Endothelial cell of umbilical vein (primary cell): Measurements from ENCODE around the gene DNM2. TPM values are rescaled to one million over a fixed set of nuclear protein-coding genes. Genes with fewer than 3 reads are reported as not detected.

ENCODE experiments used
- BruUV-seq: library from RNA; stranded (reverse); fragments of 400-500 nt; replicated peaks from 2 replicates; lab custom pipeline; 2021; lab: Mats Ljungman, UMichigan
- CTCF ChIA-PET: fragments of 300-600, 350-600 bp; sonication (Branson Sonifier 250); formaldehyde crosslinking; loops from one replicate; lab custom pipeline; 2021; ENCODE audit warnings: antibody characterized with exemption, inconsistent platforms; lab: Charles Lee
- POLR2A ChIA-PET: fragments of 300-600, 350-600 bp; sonication (Branson Sonifier 250); formaldehyde crosslinking; loops from one replicate; lab custom pipeline; 2021; ENCODE audit warnings: antibody characterized with exemption, inconsistent platforms; lab: Charles Lee
- DNase-seq: peaks from one replicate; pipeline ENCODE4 v3.0.0-alpha.2; 2011; ENCODE audit warnings: low read depth, low spot score
- FAIRE-seq: peaks from 2 replicates; lab custom pipeline; 2011; peaks lifted over from hg19 to GRCh38; lab: Jason Lieb, UNC
- H2AFZ ChIP-seq: 2 replicates; pipeline ENCODE4 v1.6.0; 2012; ENCODE audit warnings: low read depth, low read length, control low read depth, inconsistent platforms
- H3K27ac ChIP-seq: 2 replicates; pipeline ENCODE4 v1.5.1; 2011; ENCODE audit warnings: low read depth, mild to moderate bottlenecking, control low read depth, low read length, moderate library complexity; ENCODE audit not compliant: insufficient read depth
- H3K27me3 ChIP-seq, 2 experiments: 2 replicates each; pipeline versions ENCODE4 v1.6.0 to v1.6.1; 2011; ENCODE audit warnings: low read length in 2 of 2, mixed read lengths in 1 of 2; ENCODE audit not compliant: control insufficient read depth in 2 of 2, insufficient read depth in 2 of 2
- H3K36me3 ChIP-seq, 2 experiments: 2 replicates in 1 of 2; 3 replicates in 1 of 2; pipeline ENCODE4 v1.5.1; 2011; ENCODE audit warnings: low read length in 2 of 2, mild to moderate bottlenecking in 1 of 2, moderate library complexity in 1 of 2; ENCODE audit not compliant: control insufficient read depth in 2 of 2, insufficient read depth in 2 of 2; ENCODE audit errors: extremely low read depth in 1 of 2
- H3K4me1 ChIP-seq: 3 replicates; pipeline ENCODE4 v1.5.1; 2011; ENCODE audit warnings: mild to moderate bottlenecking, low read length; ENCODE audit not compliant: control insufficient read depth, insufficient read depth; ENCODE audit errors: extremely low read depth
- H3K4me2 ChIP-seq: 2 replicates; pipeline ENCODE4 v1.6.1; 2011; ENCODE audit warnings: low read length, control low read depth, mixed read lengths; ENCODE audit not compliant: insufficient read depth
- H3K4me3 ChIP-seq, 3 experiments: fragments of 200-600 bp in 1 of 3; sonication (generic), shearing (Covaris generic) in 1 of 3; replicated peaks in 1 of 3; 2 replicates each; pipeline ENCODE4 v1.5.1; 2011 to 2016; ENCODE audit warnings: control low read depth in 3 of 3, low read length in 3 of 3, mild to moderate bottlenecking in 2 of 3, inconsistent platforms in 1 of 3, low read depth in 1 of 3, moderate library complexity in 1 of 3; ENCODE audit not compliant: insufficient read depth in 1 of 3
- H3K79me2 ChIP-seq: 2 replicates; pipeline ENCODE4 v1.6.0; 2012; ENCODE audit warnings: low read length, inconsistent platforms; ENCODE audit not compliant: control insufficient read depth, insufficient read depth
- H3K9ac ChIP-seq: replicated peaks from 2 replicates; pipeline ENCODE3; 2011; ENCODE audit warnings: low read length, control low read depth; ENCODE audit not compliant: insufficient read depth; ENCODE audit errors: extremely low read depth
- H3K9me1 ChIP-seq: replicated peaks from 3 replicates; pipeline ENCODE4 v1.6.0; 2011; ENCODE audit warnings: mild to moderate bottlenecking, low read length; ENCODE audit not compliant: control insufficient read depth, insufficient read depth; ENCODE audit errors: extremely low read depth
- H3K9me3 ChIP-seq: replicated peaks from 2 replicates; pipeline ENCODE4 v1.5.1; 2012; ENCODE audit warnings: low read length, inconsistent platforms; ENCODE audit not compliant: control insufficient read depth, insufficient read depth
- H4K20me1 ChIP-seq: replicated peaks from 2 replicates; pipeline ENCODE3; 2011; ENCODE audit warnings: mild to moderate bottlenecking, low read length; ENCODE audit not compliant: control insufficient read depth, insufficient read depth; ENCODE audit errors: extremely low read depth
- CTCF ChIP-seq, 2 donors: IDR thresholded peaks; 1 replicate in 1 of 2; 2 replicates in 1 of 2; pipeline ENCODE4 v1.5.1; 2011; ENCODE audit warnings: low read length in 2 of 2, mild to moderate bottlenecking in 2 of 2, moderate library complexity in 2 of 2, control low read depth in 1 of 2, inconsistent platforms in 1 of 2, low read depth in 1 of 2; ENCODE audit not compliant: insufficient read depth in 1 of 2; ENCODE audit errors: extremely low read depth in 1 of 2
- EZH2 ChIP-seq: IDR thresholded peaks from 2 replicates; pipeline ENCODE4 v1.6.1; 2012; ENCODE audit warnings: borderline replicate concordance, low read depth, mild to moderate bottlenecking, moderate library complexity, low read length, inconsistent platforms; ENCODE audit not compliant: severe bottlenecking
- FOS ChIP-seq: IDR thresholded peaks from 2 replicates; pipeline ENCODE4 v1.6.1; 2011; ENCODE audit warnings: mild to moderate bottlenecking, low read length, moderate library complexity, borderline replicate concordance; ENCODE audit not compliant: insufficient read depth
- GATA2 ChIP-seq: IDR thresholded peaks from 2 replicates; pipeline ENCODE4 v1.7.0; 2011; ENCODE audit warnings: low read depth, mild to moderate bottlenecking, moderate library complexity, mixed read lengths, low read length; ENCODE audit not compliant: insufficient read length, insufficient read depth
- JUN ChIP-seq: IDR thresholded peaks from 2 replicates; pipeline ENCODE4 v1.6.1; 2011; ENCODE audit warnings: borderline replicate concordance, low read depth; ENCODE audit not compliant: insufficient read length, insufficient read depth
- MAX ChIP-seq: IDR thresholded peaks from 2 replicates; pipeline ENCODE4 v1.6.1; 2011; ENCODE audit not compliant: insufficient read depth, insufficient read length
- MYC ChIP-seq: IDR thresholded peaks from one replicate; pipeline ENCODE4 v1.6.1; 2011; ENCODE audit warnings: mild to moderate bottlenecking, low read depth, low read length
- POLR2A ChIP-seq: IDR thresholded peaks from 2 replicates; pipeline ENCODE4 v1.6.1; 2012; ENCODE audit warnings: low read depth, mild to moderate bottlenecking, control low read depth, low read length
- POLR2AphosphoS5 ChIP-seq: IDR thresholded peaks from 2 replicates; pipeline ENCODE4 v1.6.1; 2012; ENCODE audit warnings: low read depth, mild to moderate bottlenecking, control low read depth, low read length, moderate library complexity; ENCODE audit not compliant: insufficient read depth
- dilution Hi-C: fragments of 300-500 bp; cut with MboI; formaldehyde crosslinking; loops from one replicate; pipeline ENCODE4 v1.15.0; 2019; ENCODE audit warnings: low sequenced_read_pairs; ENCODE audit not compliant: extremely low pct_ligation_motif_present
- intact Hi-C: fragments of 100-400 bp; cut with micrococcal nuclease; formaldehyde crosslinking; loops from one replicate; pipeline ENCODE4 v1.10.0; 2022
- polyA plus RNA-seq, 4 experiments: library from polyadenylated mRNA; depleted of rRNA in 3 of 4; stranded (reverse) in 3 of 4; unstranded in 1 of 4; fragments of >200 nt; gene quantifications; 2 replicates each; pipeline versions ENCODE4 v1.2.1 to v1.2.3, GENCODE V29; 2011 to 2012; ENCODE audit warnings: missing spikeins in 1 of 4
- total RNA-seq: library from RNA; stranded (reverse); gene quantifications from 2 replicates; pipeline ENCODE4 v1.2.3, GENCODE V29; 2021

The DNM2 gene
- total and polyA plus RNA-seq, 2 donors (not counting 3 experiments of a cell fraction or from before 2014, with no cell fraction given) = 81.8 to 175 TPM

- ChIA-PET CTCF (interaction anchor here (0.9 to 3.4 kb wide), 15 partner anchors 10 to 94 kb away, joined by 3 to 37 read pairs (median 4); partner anchors contain the start of genes DNM2 and QTRT1), POLR2A (no interaction called here)
- H3K27me3 ChIP-seq = no peaks in the 10 kb centered on the region
- BruUV-seq = no TSS peak
- H3K36me3 ChIP-seq = peaks cover 0 to 11% of the 10 kb centered on the region in 2 experiments
- intact Hi-C loops (loop anchor here (1.0 kb wide), 2 partner anchors 53 to 94 kb away; no protein-coding TSS in a partner anchor), dilution Hi-C loops (no loop called here)
- no peak overlapping the region for H3K4me2 ChIP-seq
- H3K4me1 ChIP-seq = peaks cover 3% of the 10 kb centered on the region
- H2AFZ ChIP-seq = no peak overlapping the region
- DNase-seq = peak; percentile 53
- no peaks in the 10 kb centered on the region for H3K9me1 ChIP-seq
- peak; percentile 8 for FAIRE-seq
- H3K79me2 ChIP-seq = peaks cover 19% of the 10 kb centered on the region
- H4K20me1 ChIP-seq = no peaks in the 10 kb centered on the region
- no peak for TF ChIP-seq EZH2
- peak in 1 of 2 donors; percentile 42 for TF ChIP-seq CTCF (IDR thresholded peaks at IDR 0.05; ENCODE audit: extremely low read depth in 1 of 2, insufficient read depth in 1 of 2, low read depth in 1 of 2, low read length in 2 of 2)
- no peaks in the 10 kb centered on the region for H3K9me3 ChIP-seq
- H3K4me3 ChIP-seq = no peak overlapping the region
- no peak overlapping the region for H3K27ac ChIP-seq
- H3K9ac ChIP-seq = no peak overlapping the region
Observed at GRCh38 chr19:10769533-10770491, 51.9 kb downstream of the DNM2 start.

GRCh38 chr19:10773969-10774368 is 56.1 kb downstream of the DNM2 start:
- ChIA-PET POLR2A (no interaction called here), CTCF (interaction anchor here (3.1 kb wide), 1 partner anchor 90 kb away, joined by 8 read pairs; no protein-coding TSS in a partner anchor)
- H3K4me3 ChIP-seq = no peak overlapping the region
- peaks cover 4 to 27% of the 10 kb centered on the region in 2 experiments for H3K36me3 ChIP-seq
- no peaks in the 10 kb centered on the region for H4K20me1 ChIP-seq
- peaks cover 7% of the 10 kb centered on the region for H3K79me2 ChIP-seq
- no peak for TF ChIP-seq POLR2AphosphoS5
- no peak for TF ChIP-seq JUN
- TF ChIP-seq CTCF (IDR thresholded peaks at IDR 0.05; ENCODE audit: extremely low read depth in 1 of 2, insufficient read depth in 1 of 2, low read depth in 1 of 2, low read length in 2 of 2) = no peak
- TF ChIP-seq EZH2 = no peak
- no peak for TF ChIP-seq MAX
- TF ChIP-seq POLR2A = no peak
- no peak for TF ChIP-seq FOS
- no peak for TF ChIP-seq MYC
- TF ChIP-seq GATA2 = no peak
- H3K4me2 ChIP-seq = no peak overlapping the region
- no peak overlapping the region for H2AFZ ChIP-seq
- dilution Hi-C loops (no loop called here), intact Hi-C loops (no loop called here)
- H3K9me1 ChIP-seq = no peaks in the 10 kb centered on the region
- H3K27ac ChIP-seq = no peak overlapping the region
- peaks cover 3% of the 10 kb centered on the region for H3K4me1 ChIP-seq
- no peak overlapping the region for H3K9ac ChIP-seq
- H3K9me3 ChIP-seq = no peaks in the 10 kb centered on the region
- no peaks in the 10 kb centered on the region for H3K27me3 ChIP-seq
- DNase-seq (no peak), FAIRE-seq (no peak)
- BruUV-seq = no TSS peak
